Hair follicular keratinocyte (primary cell): ENCODE data around the gene USP47. TPM values are rescaled to one million over a fixed set of nuclear protein-coding genes. Genes with fewer than 3 reads are reported as not detected.

Source experiments
- total RNA-seq: library from RNA; depleted of rRNA; stranded (reverse); fragments of >200 nt; gene quantifications from 2 replicates; pipeline ENCODE4 v1.2.3, GENCODE V29; 2015

The USP47 gene, protein sequence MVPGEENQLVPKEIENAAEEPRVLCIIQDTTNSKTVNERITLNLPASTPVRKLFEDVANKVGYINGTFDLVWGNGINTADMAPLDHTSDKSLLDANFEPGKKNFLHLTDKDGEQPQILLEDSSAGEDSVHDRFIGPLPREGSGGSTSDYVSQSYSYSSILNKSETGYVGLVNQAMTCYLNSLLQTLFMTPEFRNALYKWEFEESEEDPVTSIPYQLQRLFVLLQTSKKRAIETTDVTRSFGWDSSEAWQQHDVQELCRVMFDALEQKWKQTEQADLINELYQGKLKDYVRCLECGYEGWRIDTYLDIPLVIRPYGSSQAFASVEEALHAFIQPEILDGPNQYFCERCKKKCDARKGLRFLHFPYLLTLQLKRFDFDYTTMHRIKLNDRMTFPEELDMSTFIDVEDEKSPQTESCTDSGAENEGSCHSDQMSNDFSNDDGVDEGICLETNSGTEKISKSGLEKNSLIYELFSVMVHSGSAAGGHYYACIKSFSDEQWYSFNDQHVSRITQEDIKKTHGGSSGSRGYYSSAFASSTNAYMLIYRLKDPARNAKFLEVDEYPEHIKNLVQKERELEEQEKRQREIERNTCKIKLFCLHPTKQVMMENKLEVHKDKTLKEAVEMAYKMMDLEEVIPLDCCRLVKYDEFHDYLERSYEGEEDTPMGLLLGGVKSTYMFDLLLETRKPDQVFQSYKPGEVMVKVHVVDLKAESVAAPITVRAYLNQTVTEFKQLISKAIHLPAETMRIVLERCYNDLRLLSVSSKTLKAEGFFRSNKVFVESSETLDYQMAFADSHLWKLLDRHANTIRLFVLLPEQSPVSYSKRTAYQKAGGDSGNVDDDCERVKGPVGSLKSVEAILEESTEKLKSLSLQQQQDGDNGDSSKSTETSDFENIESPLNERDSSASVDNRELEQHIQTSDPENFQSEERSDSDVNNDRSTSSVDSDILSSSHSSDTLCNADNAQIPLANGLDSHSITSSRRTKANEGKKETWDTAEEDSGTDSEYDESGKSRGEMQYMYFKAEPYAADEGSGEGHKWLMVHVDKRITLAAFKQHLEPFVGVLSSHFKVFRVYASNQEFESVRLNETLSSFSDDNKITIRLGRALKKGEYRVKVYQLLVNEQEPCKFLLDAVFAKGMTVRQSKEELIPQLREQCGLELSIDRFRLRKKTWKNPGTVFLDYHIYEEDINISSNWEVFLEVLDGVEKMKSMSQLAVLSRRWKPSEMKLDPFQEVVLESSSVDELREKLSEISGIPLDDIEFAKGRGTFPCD (N-terminal part only)
- total RNA-seq: 23.9 and 24.1 TPM in 2 replicates

GRCh38 chr11:11841723-11842420 lies at the start of gene USP47:
Gene USP47, plus strand, starts transcription at chr11:11841972. Its CDS starts 214 bp downstream, at chr11:11842186.

GRCh38 chr11:12007769-12008737 lies 166.3 kb downstream of the USP47 start, which contains the start of gene DKK3:
Gene DKK3, minus strand, starts transcription at chr11:12008626. Its CDS starts 44 bp downstream, at chr11:12008582.

Other genes with a start within 250 kb of the USP47 start
- gene GALNT18, start 220.0 kb upstream of the USP47 start, total RNA-seq: 35.5 and 38.8 TPM in 2 replicates
- gene DKK3, start 166.7 kb downstream of the USP47 start, total RNA-seq: 275 and 315 TPM in 2 replicates